IMR-90 (cell line): ENCODE measurements around the gene GPC2.

Experiments used
- CEBPB ChIP-seq: IDR thresholded peaks from 2 replicates; pipeline ENCODE4 v1.6.1; 2012; ENCODE audit warnings: low read depth, low read length, improper control_type of control experiment
- CHD1 ChIP-seq: IDR thresholded peaks from 2 replicates; pipeline ENCODE4 v1.6.1; 2012; ENCODE audit warnings: low read depth, low read length, improper control_type of control experiment
- CTCF ChIP-seq: conservative IDR thresholded peaks from 2 replicates; pipeline ENCODE4 v1.5.1; 2012; ENCODE audit warnings: mild to moderate bottlenecking, low read depth, low read length, improper control_type of control experiment

GRCh38 chr7:100163871-100164270 lies 13.3 kb downstream of the GPC2 start:
- TF ChIP-seq CTCF (no peak), CHD1 (no peak), CEBPB (no peak)
